ENCODE data around the gene TENM3. TPM values are rescaled to one million over a fixed set of nuclear protein-coding genes. Genes with fewer than 3 reads are reported as not detected.

The TENM3 gene
- total RNA-seq, 1 experiment from 2014 or later, result 40.5 TPM

DNA sequence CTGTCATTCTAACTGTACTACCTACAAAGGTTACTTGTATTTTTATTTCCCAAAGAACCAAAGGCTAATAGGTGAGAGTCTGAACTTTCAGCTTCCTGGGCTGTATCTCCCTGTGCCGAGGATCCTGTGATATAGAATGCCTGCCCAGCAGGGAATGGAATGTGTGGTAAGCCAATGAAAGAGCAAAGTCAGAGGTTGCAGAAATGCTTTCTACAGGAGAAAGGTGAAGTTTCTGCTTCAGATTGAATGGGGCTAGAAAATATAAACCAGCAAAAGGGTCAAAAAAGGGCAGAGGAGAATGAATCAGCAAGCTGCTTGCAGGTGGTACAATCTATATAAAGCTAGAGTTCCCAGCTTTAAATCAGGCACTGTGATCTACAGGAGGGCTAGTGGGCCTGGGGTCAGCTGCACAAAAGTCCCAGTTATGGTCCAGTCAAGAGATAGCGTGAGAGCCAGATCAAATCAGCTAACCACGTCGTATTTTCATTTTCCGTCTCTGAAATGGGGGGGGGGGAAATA is 527.9 kb downstream of the TENM3 start:
- DNase-seq (ENCODE audit: low read depth), result no peak

DNA sequence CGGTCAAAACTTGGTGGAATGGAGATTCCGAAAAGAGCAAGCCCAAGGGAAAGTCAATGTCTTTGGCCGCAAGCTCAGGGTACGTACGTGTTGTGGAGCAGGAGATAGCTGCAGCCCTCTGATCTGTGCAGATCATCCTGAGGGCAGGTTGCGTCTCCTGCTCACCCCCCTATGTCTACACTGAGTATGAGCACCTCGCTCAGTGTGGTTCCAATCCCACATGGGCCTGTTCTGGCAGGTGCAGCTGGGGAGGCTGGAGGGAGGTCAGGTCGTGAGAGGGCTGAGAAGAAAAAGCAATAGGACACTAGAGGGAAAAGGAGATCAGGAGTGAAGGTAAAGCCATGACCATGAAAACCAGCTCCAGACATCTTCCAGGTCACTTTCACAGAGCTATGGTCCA is 531.9 kb downstream of the TENM3 start:
- no peak for DNase-seq (ENCODE audit: low read depth)

DNA sequence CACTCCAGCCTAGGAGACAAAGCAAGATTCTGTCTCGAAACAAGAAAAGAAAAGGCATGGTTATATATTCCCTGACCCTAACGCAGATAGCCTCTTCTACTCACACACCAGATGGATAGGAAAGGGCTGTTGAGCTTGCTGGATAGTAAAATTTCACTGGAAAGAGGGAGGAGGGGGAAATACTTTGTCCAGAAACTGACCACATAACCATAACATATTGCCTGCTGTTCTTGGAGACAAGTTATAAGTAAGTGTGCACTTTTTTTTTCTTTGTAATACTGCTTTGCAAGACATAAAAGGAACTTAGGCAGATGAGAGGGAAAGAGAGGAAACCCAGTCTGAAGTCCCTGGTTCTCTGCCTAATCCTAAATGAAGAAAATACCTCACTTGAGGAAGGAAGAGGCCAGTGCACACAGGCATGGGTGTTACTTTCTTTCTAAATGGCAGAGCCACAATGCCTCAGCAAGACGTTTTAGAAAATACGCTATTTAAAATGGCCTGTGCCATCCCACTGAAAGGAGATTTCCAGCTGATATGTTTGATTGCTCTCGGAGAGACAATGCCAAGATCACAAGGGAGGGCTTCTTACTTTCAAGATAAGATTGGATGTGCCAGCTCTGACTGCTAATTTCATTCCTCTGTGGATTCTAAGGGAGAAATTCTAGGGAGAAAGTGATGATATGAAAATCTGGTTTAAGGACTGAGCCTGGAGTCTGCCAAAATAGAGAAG is 533.3 kb downstream of the TENM3 start:
- DNase-seq (ENCODE audit: low read depth), result no peak

DNA sequence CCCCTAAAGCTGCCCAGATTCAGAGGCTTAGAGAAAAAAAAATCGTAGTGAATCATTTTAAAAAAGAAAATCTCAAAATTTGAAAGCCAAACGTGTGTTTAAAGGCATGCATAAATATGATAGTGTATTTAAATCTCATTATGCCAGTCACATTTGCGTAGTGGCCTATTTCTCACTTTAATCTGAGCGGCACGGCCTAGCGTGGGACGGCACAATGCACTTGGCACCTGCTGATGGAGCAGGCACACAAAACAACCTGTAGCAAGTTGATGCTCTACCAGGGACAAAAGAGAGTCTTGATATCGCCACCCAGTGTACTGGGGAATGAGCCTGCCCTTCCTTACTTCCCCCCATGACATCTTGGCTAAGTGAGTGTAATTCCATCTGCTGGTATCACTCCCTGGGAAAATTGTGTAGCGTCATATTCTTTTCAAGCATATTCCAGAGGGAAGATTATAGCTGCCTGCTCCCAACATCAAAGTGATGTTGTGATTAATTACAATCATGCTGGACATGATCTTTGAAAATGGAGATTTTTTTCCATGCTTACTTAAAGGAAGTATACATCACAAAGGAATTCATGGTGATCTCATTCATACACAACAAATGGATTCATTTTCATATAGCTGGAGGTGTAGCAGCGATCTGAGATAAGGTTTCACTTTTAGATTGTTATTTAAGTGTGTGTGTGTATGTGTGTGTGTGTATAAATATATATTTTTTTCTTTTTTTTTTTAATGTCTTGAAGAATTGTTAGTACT is 535.2 kb downstream of the TENM3 start:
- peak; percentile 24 for DNase-seq (ENCODE audit: low read depth)

DNA sequence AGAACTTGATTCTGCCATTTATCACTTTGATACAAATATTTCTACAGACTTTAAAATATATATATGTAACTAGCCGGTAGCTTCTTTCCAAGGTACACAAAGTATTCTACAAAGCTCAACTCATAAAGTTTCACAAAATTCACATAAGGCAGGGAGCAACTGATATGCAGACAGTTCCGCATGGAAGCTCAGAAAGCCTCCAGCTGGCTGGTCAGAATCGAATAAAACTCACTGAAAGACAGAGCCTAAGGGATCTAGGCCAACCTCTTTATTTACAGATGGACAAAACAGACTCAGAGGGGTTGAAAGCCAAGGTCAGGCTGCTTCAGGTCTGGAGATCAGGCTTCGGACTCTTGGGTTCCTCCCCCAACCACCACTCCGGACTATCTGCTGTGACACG is 543.8 kb downstream of the TENM3 start:
- no peak for DNase-seq (ENCODE audit: low read depth)

DNA sequence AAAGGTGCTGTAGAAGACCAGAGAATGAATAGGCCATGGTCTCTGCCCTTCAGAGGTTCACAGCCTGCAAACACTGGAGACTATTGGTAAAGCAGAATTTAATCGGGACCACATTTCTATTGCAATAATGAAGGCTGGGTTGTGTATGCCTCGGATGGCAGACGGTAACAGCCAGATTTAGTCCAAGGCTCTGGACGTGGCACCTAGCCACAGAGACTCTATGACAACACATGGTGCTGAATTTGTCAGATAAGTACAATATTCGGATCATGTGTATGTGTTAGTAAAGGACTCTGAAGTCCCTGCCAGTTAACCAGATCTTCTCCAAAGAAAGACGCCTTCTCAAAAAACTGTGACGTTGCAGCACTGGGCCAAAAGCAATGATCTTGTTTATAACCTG is 545.0 kb downstream of the TENM3 start:
- DNase-seq (ENCODE audit: low read depth), result no peak

DNA sequence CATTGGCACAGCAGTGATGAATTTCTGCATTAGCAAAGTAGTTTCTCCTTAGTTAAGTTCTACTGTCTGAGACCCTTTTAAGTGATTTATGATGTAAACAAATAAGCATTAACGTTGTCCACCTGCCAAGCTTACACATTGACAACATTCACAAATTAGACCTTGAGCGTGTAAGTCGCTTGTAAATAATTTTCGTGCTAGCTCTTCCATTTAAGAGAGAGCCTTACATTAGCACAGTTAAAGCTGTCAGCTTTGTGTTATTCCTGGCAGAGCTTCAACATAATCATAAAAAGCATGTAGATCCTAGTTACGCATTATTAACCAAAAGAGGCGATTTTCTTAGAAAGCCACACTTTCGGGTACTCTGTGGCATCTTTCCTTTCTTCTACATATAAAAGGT is 546.3 kb downstream of the TENM3 start:
- DNase-seq (ENCODE audit: low read depth), result no peak

DNA sequence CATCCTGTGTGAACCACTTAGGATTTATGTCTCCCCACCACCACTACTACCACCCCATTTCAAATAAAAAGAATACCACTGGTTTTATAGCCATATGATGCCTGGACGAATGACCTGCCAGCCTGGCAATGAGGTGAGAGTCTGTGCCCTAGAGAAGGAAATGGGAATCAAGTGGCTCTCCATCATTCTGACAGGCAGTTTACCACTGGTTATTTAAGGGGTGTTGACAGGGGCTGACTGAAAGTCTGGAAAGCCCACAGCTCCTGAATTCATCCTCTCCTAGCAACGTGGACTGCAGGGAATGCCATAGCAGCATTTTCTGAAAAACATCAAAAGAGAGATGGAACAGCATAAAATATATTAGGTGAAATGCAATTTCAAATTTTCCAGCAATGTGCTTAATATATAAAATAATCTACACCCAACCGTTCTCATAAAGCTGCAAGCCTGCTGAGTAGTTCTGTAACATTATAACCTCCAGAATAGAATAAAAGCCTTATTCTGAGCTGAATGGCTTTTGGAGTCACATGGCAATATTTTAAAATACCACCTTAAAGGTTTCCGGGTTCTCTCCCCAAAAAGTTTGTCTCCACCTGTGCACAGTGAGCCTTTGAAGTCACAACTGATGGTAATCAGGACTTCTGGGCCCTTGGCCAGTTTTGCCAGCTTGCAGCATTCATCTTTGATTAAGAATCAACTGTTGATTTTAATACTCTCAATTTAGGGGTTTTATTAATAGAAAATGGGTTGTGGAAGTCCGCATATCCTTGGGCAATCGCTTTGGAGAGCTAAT is 552.4 kb downstream of the TENM3 start:
- DNase-seq (ENCODE audit: low read depth), result no peak

DNA sequence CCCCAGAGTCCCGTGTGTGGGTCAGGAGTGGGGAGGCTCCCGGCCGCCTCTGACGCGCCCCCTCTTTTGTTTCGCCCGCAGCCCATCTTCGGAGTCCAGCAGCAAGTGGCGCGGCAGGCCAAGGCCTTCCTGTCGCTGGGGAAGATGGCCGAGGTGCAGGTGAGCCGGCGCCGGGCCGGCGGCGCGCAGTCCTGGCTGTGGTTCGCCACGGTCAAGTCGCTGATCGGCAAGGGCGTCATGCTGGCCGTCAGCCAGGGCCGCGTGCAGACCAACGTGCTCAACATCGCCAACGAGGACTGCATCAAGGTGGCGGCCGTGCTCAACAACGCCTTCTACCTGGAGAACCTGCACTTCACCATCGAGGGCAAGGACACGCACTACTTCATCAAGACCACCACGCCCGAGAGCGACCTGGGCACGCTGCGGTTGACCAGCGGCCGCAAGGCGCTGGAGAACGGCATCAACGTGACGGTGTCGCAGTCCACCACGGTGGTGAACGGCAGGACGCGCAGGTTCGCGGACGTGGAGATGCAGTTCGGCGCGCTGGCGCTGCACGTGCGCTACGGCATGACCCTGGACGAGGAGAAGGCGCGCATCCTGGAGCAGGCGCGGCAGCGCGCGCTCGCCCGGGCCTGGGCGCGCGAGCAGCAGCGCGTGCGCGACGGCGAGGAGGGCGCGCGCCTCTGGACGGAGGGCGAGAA is 556.5 kb downstream of the TENM3 start:
- DNase-seq (ENCODE audit: low read depth), result no peak

DNA sequence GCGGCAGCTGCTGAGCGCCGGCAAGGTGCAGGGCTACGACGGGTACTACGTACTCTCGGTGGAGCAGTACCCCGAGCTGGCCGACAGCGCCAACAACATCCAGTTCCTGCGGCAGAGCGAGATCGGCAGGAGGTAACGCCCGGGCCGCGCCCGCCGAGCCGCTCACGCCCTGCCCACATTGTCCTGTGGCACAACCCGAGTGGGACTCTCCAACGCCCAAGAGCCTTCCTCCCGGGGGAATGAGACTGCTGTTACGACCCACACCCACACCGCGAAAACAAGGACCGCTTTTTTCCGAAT is 557.0 kb downstream of the TENM3 start:
- DNase-seq (ENCODE audit: low read depth), result no peak

DNA sequence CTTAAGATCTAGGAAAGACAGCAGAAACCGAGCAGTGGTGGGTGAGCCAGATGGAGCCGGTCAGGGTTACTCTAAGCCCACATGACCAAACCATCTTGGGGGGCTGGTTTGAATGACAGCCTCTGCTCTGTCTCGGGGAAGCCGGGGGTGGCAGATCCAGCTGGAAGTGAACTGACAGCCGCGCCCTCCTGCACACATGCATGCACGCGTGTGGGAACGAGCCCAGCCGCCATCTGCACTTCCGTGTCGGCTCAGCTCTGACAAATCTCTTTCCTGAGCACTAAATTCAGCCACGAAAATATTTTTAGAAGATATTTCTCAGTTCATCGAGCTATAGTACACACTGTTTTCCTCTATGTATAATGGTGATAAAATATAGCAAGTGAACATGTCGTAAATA is 558.4 kb downstream of the TENM3 start:
- no peak for DNase-seq (ENCODE audit: low read depth)

DNA sequence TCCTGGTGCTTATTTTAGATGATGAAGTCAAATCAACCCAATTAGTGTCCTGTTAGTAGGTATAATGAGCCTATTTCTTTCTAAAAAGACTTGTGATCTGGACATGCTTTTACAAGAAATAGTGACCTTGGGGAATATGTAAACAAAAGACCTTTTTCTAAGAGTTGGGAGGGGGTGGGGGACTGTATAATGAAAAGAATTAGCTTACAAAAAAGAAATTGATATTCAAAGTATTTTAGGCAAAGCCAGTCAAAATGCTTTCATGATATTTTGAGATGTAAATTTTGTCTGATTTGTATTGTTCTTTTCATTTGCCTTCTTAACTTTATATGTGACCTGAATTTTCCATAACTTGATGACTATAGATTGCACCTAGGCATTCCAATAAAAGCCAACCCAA is 559.4 kb downstream of the TENM3 start:
- DNase-seq (ENCODE audit: low read depth), result no peak

DNA sequence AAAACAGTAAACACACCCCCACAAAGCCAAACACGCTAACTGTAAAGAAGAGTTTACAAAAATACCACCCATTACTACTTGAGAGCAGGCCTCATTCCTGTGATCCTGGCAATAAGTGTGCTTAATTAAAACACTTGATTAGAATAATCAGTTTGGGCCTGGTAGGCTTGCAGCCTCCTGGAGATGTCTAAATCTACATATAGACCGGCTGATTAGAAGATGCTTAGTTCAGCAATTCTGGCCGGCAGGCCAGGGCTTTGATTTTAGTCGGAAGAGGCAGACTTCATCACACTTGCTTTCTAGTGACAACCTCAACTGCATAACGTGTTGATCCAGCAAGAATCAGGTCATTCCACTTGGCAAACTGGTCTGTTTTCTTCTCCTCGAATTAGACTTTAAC is 560.0 kb downstream of the TENM3 start:
- no peak for DNase-seq (ENCODE audit: low read depth)

DNA sequence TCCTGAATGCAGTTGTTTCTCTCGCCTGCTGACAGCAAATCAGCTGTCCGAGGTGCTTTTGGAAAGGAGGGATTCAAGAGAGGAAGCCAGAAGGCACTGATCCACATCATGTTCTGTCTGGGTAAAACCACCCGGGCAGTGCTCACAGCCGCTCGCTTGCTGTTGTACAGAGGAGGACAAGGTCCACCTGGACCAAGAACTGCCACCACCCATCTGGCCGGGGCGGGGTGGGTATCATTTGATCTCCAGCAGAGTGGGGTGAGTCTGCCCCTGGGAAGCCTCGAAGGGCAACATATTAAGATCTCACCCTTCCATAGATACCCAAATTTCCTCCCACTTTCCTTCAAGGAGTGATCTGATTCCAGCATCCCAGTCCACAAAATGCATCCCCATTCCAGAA is 560.9 kb downstream of the TENM3 start:
- no peak for DNase-seq (ENCODE audit: low read depth)

DNA sequence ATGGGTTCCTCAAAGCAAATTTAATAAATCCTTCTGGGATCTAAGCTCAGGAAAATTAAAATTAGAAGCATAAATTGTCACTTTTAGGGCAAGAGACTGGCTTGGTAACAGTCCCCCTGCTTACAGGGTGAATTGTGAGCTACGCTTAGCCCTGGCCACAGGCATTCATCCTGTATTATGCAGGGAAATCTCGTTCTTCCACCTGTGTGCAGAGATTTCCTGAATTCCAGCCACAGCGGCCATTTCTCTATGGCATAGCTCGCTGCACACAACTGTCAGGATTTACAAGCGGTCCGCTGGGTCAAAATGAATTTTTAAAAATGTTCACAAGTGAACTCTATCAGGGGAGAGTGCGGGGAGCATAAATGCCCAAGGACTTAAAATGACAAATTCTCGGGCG is 562.1 kb downstream of the TENM3 start:
- no peak for DNase-seq (ENCODE audit: low read depth)

DNA sequence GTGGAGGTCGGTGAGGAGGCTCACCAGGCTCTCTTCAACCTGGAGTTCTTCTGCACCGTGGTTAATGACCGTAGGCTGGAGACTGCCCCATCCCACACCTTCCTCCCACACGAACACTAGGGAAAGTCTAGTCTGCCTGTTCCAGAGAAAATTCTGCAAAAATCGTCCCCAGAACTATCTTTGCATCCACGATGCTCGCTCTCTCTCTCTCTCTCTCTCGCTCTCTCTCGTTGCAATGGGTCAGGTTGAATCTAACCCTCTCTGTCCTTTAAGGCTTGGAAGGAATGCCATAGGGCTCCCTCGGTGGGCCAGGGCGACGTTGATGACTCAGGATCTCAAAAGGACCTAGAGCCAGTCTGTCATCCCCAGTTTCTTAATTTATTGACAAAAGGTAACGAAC is 562.5 kb downstream of the TENM3 start:
- DNase-seq (ENCODE audit: low read depth), result no peak

DNA sequence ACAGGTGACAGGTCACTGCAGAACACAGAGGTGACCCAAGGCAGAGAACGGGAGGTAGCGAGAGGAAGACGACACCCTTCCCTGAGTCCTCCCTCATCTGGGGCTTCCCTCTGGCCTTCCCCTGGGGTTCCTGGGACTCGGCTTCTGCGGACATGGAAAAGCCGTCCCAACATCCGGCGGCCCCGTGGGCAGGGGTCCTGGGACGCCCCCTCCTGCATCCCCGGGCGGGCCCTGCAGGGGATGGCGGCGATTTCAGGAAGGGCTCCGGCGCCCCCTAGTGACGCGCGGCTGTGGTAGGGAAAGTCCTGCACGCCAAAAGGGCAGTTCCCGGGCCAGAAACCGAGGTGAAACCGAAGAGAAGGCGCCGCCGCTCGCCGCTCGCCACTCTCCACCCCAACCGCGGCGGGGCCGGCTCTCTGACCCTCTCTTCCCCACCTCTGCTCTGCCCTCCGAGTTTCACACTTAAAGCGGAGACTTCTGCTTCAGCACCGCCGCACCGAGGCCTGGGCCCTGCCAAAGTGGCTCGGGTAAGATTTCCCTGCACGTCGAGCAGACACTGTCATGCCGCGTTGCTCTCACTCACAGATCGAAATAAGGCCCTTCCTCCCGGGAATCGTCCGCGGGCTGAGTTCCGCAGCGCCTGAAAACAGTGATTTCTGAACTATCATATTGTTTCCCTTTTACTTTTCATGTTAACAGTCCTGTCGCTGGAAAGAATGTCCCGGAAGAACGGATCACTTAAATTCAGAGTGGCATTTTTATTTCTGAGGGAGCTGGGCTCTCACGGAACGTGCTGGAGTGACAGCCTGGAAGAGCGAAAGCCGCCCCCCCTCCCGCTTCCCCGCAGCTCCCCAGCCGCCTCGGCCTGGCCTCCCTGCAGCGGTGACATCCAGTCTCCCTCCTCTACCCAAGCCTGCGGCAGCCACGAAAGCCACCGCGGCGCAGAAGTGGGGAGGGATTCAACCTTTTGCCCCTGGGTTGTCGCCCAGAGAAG is 563.4 kb downstream of the TENM3 start:
- peak; percentile 62 for DNase-seq (ENCODE audit: low read depth)

DNA sequence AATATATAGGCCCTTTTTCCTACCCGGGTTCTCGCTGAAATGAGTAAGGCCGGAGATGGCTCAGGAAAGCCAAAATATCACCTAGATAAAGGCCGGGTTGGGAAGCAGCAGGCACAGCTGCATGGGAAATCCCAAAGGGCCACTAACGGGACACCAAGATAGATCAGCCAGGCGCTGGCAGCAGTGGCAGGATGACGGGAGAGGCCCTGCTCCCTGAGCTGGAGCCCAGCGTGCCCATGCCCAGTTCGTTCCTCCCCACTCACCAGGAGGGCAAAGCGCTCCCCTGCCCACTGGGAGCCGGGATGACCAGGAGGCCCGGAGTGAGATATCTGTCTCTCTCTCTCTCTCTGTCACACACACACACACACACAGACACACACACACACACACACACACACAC is 564.1 kb downstream of the TENM3 start:
- no peak for DNase-seq (ENCODE audit: low read depth)

DNA sequence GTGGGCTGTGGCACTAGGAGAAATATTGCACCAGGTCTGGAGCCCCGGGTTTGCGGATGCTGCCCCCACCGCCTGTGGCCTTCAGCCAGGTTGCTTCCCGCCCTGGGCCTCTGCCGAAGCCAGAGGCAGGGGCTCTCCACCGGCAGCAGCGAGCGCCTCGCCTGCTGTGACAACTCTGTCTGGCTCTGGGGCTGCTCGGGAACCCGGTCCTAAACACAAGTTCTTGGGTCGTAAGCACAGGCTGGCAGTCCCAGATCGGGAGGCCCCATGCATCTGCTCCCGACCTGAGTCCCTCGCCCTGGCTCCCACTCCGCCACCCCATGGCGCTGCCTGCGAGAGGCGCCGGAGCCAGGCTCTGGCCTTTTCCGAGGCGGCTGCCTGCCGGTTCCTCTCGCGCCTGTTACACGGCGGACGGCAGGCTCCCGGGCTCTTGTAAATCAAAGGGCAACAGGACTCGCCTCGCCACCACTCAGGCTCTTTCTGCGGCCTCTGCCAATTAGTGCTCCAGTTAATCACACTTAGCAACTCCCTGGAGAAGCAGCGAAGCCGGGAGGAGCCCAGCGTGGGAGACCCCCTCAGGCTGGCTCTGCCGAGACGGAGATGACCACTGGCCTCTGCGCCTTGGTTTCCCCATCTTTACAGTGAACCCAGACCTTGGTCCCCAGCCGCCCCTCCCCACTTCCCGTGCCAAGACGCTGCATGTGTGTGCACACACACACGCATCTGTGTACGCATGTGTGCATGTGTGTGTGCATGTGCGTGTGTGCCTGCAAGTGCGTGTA is 564.8 kb downstream of the TENM3 start:
- DNase-seq (ENCODE audit: low read depth), result no peak

All from Daoy (cell line).